Coronary artery (tissue), 2 donors: ENCODE measurements around the gene CORO7.
A peak's percentile ranks its signal among the peaks of the same experiment; 100 is the strongest.

Experiments
- DNase-seq: peaks from one replicate; pipeline ENCODE4 v3.0.0-alpha.2; 2017; ENCODE audit warnings: low spot score
- H3K27ac ChIP-seq, 2 donors: fragments of 200-600 bp; sonication (generic); one replicate each; pipeline ENCODE4 v1.5.1; 2016 to 2019
- H3K4me3 ChIP-seq: fragments of 200-600 bp; sonication (generic); 2 replicates; pipeline ENCODE4 v1.5.1; 2016; ENCODE audit warnings: mild to moderate bottlenecking, moderate library complexity
- TF ChIP-seq, protein P1 (sequence below): fragments of 200-600 bp; sonication (generic); IDR thresholded peaks from one replicate; pipeline ENCODE4 v1.5.1; 2019; ENCODE audit warnings: antibody characterized with exemption

Gene CORO7

DNA sequence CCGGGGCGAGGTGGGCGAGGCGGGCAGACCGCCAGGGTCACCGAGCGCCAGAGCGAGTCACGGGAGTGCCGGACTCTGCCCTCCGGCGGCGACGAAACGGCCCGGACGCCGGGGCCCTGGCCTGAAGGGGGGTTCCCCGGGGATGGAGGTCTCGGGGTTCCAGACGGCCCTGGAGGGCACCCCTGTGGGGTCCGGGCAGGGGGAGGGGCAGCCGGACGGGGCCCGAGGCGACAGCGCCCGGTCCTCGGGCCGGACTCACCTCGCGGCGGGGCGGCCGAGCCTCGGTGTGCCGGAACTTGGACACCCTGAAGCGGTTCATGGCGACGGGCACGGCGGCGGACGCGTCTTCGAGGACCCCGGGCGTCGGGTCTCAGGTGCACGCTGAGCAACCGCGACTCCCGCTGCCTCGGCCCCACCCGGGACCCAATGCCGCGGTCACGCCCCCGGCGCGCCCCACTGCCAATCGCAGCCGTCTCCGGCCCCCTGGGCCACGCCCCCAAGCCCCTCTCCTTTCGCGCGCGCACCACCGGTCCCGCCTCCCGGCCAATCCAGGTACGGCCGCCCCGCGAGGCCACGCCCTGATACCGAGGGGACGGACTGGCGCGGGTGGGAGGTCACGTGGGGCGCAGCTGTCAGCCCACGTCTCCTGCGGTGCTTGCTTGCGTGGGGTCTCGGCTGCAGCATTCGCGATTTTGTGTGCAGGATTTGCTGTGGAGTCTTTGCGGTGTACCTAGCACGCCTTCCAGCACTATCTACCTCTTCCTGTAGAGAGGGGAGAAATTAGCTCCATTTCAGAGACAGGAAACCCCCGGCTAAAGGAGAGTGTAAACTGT is at the start of gene CORO7:
Gene CORO7 (minus strand): TSS at position 397 of the 833 bp plus-strand sequence. CDS start 78 bp downstream, at position 319.
- Histone ChIP-seq H3K4me3 (peak within 1 kb of the TSS; percentile 99), H3K27ac (peak within 1 kb of the TSS; percentile 47 to 87)
- DNase-seq: peak; percentile 97
- TF ChIP-seq, protein P1, sequence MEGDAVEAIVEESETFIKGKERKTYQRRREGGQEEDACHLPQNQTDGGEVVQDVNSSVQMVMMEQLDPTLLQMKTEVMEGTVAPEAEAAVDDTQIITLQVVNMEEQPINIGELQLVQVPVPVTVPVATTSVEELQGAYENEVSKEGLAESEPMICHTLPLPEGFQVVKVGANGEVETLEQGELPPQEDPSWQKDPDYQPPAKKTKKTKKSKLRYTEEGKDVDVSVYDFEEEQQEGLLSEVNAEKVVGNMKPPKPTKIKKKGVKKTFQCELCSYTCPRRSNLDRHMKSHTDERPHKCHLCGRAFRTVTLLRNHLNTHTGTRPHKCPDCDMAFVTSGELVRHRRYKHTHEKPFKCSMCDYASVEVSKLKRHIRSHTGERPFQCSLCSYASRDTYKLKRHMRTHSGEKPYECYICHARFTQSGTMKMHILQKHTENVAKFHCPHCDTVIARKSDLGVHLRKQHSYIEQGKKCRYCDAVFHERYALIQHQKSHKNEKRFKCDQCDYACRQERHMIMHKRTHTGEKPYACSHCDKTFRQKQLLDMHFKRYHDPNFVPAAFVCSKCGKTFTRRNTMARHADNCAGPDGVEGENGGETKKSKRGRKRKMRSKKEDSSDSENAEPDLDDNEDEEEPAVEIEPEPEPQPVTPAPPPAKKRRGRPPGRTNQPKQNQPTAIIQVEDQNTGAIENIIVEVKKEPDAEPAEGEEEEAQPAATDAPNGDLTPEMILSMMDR: no peak

DNA sequence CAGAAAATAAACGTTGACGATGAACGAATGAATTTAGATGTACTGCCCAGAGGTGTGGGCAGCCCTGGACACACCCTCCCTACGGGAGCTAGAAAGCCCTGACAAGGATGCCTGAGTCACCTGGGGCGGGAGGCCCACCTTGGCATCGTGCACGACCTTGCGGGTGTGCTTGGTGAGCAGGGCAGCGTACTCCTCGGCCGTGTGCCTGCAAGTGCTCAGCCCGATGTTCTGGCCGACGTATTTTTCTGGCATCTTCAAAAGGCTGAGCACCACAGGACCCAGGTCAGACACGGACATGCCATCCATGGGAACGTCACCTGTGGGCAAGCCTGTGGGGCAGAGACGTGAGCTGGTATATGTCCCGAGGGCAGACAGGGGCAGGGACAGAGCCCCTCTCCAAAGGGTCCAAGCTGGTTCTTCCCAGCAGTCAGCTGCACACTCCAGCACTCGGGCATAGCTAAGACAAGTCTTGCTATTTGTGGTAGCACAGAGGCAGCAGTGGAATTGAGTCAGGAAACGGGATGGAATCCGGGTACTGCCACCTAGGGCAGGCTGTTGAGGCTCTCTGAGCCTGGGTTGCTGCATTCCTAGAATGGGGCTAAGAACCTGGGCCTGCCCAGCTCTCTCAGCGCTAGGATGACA is 47.2 kb upstream of the CORO7 start:
- no peak for DNase-seq
- H3K27ac ChIP-seq: no peak overlapping the region
- TF ChIP-seq, protein P1: no peak
- no peak overlapping the region for H3K4me3 ChIP-seq

DNA sequence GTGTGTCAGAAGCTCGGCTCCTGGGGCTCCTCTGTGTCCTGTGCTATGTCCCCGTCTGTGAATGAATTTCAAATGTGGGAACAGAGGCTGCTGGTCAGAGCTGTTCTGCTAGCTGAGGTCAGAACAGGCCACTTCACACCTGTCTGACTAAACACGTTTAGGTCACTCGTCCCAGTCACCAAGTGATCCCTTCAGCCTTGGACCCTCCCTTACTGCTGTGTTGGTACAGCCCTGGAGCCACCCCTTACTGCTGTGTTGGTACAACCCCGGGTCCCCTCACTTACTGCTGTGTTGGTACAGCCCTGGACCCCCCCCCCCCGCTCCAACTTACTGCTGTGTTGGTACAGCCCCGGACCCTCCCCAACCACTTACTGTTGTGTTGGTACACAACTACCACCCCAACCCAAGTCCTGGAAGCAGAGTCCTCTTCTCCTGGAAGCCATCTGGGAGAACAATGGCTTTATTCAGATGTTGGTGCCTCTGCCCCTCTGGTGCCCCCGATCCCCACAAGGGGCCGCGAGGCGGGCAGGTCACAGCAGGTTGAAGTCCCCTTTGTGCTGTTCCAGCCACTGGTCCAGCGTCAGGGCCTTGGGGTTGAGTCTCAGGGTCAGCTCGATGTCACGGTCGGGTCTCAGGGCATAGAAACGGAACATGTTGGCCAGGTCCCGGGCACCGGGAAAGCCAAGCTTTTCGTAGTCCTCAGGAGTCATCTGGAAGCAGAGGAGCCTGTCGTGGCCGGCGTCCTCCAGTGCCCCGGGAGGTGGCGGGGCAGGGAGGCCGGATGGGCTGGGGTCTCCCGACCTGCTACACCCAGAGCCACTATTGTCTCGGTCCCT is 45.1 kb upstream of the CORO7 start:
- H3K27ac ChIP-seq: no peak overlapping the region
- no peak for DNase-seq
- TF ChIP-seq, protein P1: no peak
- H3K4me3 ChIP-seq: no peak overlapping the region

DNA sequence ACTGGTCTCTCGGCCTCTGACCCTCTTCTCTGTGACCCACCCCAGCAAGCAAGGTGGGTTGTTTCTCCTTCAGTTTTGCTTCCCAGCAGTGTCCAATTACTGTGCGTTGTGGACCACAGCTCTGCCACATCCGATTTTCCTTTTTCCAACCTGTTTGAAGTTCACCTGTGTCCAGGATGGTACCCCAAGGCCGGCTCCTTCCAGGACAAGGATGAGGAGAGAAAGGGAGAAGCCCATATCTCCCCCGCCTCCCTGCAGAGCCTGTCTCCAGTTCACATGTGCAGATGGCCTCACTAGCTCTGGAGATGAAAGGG is 44.5 kb upstream of the CORO7 start:
- TF ChIP-seq, protein P1: no peak
- no peak for DNase-seq
- H3K4me3 ChIP-seq: no peak overlapping the region

DNA sequence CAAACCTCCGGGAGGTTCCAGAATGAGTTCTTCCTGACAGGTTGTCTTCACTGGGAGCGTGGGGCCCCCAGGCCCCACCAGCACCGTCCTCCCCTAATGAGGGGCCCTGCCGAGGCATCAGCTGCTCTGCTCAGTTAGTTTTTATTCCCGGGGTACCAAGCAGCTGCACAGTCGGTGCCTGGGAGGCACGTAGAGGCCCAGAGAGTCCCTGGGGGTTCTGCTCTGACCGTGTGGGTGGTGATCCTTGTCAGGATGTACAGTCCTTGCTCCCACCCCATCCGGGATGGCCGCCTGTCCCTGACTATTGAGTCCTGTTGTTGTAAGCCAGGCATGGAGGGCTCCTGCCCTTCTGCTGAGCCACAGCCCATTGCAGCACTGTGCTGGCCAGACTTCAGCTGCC is 39.6 kb upstream of the CORO7 start:
- TF ChIP-seq, protein P1: no peak
- Histone ChIP-seq H3K27ac (no peak overlapping the region), H3K4me3 (no peak overlapping the region)
- no peak for DNase-seq

More for the DNA sequence above, 44.5 kb upstream of the CORO7 start:
- no peak overlapping the region for H3K27ac ChIP-seq

DNA sequence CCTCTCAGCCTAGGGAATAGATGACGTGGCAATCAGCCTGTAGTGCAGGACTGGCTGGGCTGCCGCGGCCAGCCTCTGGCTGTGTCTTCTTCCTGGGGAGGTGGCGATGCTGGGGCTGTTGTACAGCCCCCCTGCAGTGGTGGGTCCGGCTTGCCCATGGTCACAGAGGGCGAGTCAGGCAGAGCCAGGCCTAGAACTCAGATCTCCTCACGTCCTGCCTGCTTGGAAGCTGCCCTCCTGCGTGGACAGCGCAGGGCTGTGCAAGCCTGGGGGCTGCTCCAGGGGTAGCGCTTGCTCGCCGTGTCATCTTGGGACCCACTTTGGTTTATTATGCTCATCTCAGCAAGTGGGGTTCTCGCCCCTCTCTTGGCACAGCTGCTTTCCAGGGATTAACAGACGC is 38.7 kb upstream of the CORO7 start:
- TF ChIP-seq, protein P1: no peak

More for the DNA sequence above, 38.7 kb upstream of the CORO7 start:
- DNase-seq: no peak
- H3K4me3 ChIP-seq: no peak overlapping the region
- H3K27ac ChIP-seq: no peak overlapping the region
